Activated naive CD8-positive, alpha-beta T cell (primary cell): ENCODE data around the gene ACTR10.

ENCODE experiments used
- H3K27ac Mint-ChIP-seq: one replicate; pipeline ENCODE4 v1.8.0; 2021; ENCODE audit warnings: mixed read lengths
- H3K27me3 Mint-ChIP-seq: one replicate; pipeline ENCODE4 v1.8.0; 2021; ENCODE audit warnings: mixed read lengths
- H3K36me3 Mint-ChIP-seq: one replicate; pipeline ENCODE4 v1.8.0; 2021; ENCODE audit warnings: mixed read lengths
- H3K4me1 Mint-ChIP-seq: one replicate; pipeline ENCODE4 v1.8.0; 2021; ENCODE audit warnings: low read depth, mixed read lengths
- H3K4me3 Mint-ChIP-seq: one replicate; pipeline ENCODE4 v1.8.0; 2021; ENCODE audit warnings: mild to moderate bottlenecking, mixed read lengths
- H3K9me3 Mint-ChIP-seq: one replicate; pipeline ENCODE4 v1.8.0; 2021; ENCODE audit warnings: low read depth, mixed read lengths

ACTR10 gene

DNA sequence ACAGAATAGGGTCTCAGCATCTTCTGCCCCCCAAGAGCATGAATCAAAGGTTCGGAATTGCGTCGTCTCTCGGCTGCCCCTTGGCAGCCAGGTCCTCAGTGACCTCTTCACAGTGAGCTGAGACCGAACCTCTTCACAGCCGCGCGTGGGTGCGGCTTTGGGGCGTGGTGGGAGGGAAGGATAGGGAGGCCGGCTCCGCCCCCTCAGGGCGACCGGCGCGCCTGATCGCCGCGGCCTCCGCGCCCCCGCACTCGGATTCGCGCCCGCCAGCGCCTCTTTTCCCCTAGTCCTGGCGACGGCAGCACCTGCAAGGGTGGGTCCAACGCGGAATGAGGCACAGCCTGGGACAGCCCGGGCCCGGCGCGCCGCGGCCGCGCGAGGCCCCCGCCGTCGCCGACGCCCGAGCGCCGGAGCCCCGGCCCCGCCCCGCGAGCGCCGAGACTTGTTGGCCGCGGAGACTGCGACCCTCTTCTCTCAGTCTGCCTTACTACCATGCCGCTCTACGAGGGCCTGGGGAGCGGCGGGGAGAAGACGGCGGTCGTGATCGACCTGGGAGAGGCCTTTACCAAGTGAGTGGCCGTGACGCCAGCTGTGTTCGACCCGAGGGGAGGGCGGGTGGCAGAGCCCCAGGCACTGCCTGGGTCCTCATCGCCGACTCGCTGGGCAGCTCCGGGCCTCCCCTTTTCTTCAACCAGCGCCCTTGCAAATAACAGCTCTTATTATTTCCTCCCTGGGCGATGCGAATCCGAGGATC is at the start of gene ACTR10:
Gene ACTR10 (plus strand): TSS at position 424 of the 754 bp plus-strand sequence. CDS start 69 bp downstream, at position 493.
- no peaks in the 10 kb centered on the region for H3K36me3 Mint-ChIP-seq
- H3K27ac Mint-ChIP-seq, result peak within 1 kb of the TSS; percentile 93
- H3K4me1 Mint-ChIP-seq, result peaks cover 38% of the 10 kb centered on the region
- H3K27me3 Mint-ChIP-seq, result no peaks in the 10 kb centered on the region
- peak within 1 kb of the TSS; percentile 94 for H3K4me3 Mint-ChIP-seq
- H3K9me3 Mint-ChIP-seq, result no peaks in the 10 kb centered on the region

- H3K36me3 Mint-ChIP-seq, result no peaks in the 10 kb centered on the region
- peaks cover 45% of the 10 kb centered on the region for H3K27me3 Mint-ChIP-seq
- peak overlapping the region; percentile 83 for H3K4me3 Mint-ChIP-seq
- H3K27ac Mint-ChIP-seq, result no peak overlapping the region
- no peaks in the 10 kb centered on the region for H3K9me3 Mint-ChIP-seq
- H3K4me1 Mint-ChIP-seq, result peaks cover 15% of the 10 kb centered on the region
These were observed 49.6 kb upstream of the ACTR10 start for GRCh38 chr14:58150243-58150805.

DNA sequence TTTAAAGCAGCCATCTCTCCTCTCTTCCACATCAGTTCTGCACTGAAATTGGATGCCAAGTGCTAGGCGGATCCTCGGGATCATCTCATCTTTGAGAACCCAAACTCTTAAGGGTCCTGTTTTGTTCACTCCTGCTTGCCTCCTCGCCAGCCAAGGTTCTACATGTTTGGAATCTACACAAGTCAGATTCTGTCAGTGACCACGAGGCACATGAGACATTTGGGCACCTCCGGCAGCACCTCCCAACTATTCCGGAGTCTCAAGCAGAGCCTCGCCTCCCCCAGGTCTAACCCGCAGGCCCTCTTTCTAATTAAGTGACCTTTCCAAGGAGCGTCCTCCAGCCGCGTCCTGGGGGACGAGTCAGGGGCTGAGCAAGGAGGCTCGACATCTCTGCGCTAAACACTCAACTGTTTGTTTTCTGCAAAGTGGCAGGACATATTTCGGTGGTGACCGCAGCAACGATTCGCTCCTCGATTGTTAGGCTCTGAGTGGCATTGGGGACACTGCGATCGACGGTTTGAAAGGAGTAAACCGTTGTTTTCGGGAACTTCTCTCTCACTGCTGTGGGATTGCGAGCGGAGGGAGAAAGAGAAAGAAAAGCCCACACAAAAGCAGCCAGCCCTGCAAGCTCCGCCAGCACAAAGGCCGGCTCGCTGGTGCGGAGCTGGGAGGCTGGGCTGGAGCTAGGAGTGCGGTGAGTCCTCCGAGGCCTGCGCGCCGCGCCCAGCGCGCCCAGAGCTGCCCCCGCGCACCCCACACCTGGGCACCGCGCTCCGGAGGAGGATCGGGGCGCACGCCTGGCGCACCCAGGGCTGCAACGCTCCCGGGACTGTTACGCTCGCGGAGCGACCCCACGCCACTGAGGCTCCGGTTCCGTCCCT is 48.6 kb upstream of the ACTR10 start:
- no peak overlapping the region for H3K27ac Mint-ChIP-seq
- H3K36me3 Mint-ChIP-seq, result no peaks in the 10 kb centered on the region
- no peaks in the 10 kb centered on the region for H3K9me3 Mint-ChIP-seq
- peaks cover 15% of the 10 kb centered on the region for H3K4me1 Mint-ChIP-seq
- peaks cover 45% of the 10 kb centered on the region for H3K27me3 Mint-ChIP-seq
- H3K4me3 Mint-ChIP-seq, result peak overlapping the region; percentile 83

GRCh38 chr14:58152014-58152857 is 47.7 kb upstream of the ACTR10 start, which contains the start of gene ARMH4:
TSS of gene ARMH4 (minus strand) at chr14:58152213. CDS start at chr14:58139358, 12,855 bp downstream.
- Mint-ChIP-seq H3K27ac (no peak within 1 kb of the TSS), H3K4me1 (peaks cover 15% of the 10 kb centered on the region), H3K9me3 (no peaks in the 10 kb centered on the region), H3K4me3 (peak within 1 kb of the TSS; percentile 84), H3K27me3 (peaks cover 45% of the 10 kb centered on the region), H3K36me3 (no peaks in the 10 kb centered on the region)

DNA sequence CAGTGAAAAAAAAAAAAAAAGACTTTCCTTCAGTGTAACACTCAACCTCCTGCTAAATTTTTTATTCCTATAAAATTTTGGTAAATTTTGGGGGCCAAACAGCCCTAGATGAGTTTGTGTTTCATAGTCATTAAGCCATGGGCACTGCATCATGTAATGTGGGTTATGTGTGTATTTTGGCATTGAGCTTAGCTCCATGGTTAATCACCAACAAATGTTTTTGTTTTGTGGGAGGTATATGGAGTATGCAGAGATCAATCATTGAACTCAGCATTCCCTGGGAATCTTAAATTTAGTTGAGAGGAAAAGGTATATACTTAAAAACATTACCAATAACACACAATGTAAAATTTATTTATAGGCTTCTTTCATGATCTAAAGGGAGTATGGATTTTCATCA is 39.4 kb upstream of the ACTR10 start:
- H3K27me3 Mint-ChIP-seq, result peaks cover 5% of the 10 kb centered on the region
- no peaks in the 10 kb centered on the region for H3K4me1 Mint-ChIP-seq
- H3K36me3 Mint-ChIP-seq, result no peaks in the 10 kb centered on the region
- no peak overlapping the region for H3K27ac Mint-ChIP-seq
- H3K9me3 Mint-ChIP-seq, result peaks cover 3% of the 10 kb centered on the region
- no peak overlapping the region for H3K4me3 Mint-ChIP-seq

- peaks cover 6% of the 10 kb centered on the region for H3K27me3 Mint-ChIP-seq
- H3K4me1 Mint-ChIP-seq, result no peaks in the 10 kb centered on the region
- no peaks in the 10 kb centered on the region for H3K36me3 Mint-ChIP-seq
- H3K9me3 Mint-ChIP-seq, result peaks cover 2% of the 10 kb centered on the region
- H3K4me3 Mint-ChIP-seq, result no peak overlapping the region
- H3K27ac Mint-ChIP-seq, result no peak overlapping the region
These were observed 33.7 kb upstream of the ACTR10 start for GRCh38 chr14:58166005-58166983.

GRCh38 chr14:58167057-58167456 is 32.9 kb upstream of the ACTR10 start:
- no peak overlapping the region for H3K27ac Mint-ChIP-seq
- H3K4me1 Mint-ChIP-seq, result no peaks in the 10 kb centered on the region
- H3K27me3 Mint-ChIP-seq, result peaks cover 6% of the 10 kb centered on the region
- no peak overlapping the region for H3K4me3 Mint-ChIP-seq
- no peaks in the 10 kb centered on the region for H3K9me3 Mint-ChIP-seq
- no peaks in the 10 kb centered on the region for H3K36me3 Mint-ChIP-seq

DNA sequence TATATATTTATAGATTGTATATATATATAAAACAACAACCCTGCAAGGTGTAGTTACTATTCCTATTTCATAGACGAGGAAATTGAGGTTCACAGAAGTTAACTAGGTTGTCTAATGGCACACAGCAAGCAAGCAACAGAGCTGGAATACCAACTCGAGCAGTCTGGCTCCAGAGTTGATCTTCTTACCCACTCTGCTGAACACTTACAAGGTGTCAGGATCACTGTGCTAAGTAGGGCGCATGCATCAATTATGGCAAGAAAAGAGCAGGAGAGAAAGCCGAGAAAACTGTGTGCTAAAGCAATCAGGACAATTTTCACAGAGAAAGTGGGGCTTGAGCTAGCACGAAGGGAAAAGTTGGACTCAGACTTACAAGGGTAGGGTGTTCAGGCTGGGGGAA is 32.1 kb upstream of the ACTR10 start:
- no peak overlapping the region for H3K4me3 Mint-ChIP-seq
- peaks cover 6% of the 10 kb centered on the region for H3K27me3 Mint-ChIP-seq
- no peak overlapping the region for H3K27ac Mint-ChIP-seq
- no peaks in the 10 kb centered on the region for H3K36me3 Mint-ChIP-seq
- H3K9me3 Mint-ChIP-seq, result no peaks in the 10 kb centered on the region
- H3K4me1 Mint-ChIP-seq, result no peaks in the 10 kb centered on the region

DNA sequence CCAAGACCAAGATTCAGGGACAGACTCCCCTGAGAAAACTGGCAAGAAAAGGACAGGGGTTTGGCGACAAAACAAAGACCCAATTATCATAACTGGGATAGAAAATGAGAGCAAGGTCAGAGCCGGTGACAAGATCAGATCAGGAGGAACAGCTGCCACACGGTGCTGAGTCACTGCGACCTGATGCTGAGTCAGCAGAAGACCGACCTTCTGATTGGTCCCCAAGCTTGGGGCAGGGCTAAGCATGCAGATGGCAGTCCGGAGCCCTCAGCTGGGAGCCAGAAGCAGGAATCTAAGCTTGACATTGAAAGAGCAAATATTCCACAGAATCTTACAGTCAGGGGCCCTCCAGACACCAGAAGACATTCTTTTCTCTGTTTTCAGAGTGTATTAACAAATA is 28.9 kb upstream of the ACTR10 start:
- Mint-ChIP-seq H3K4me3 (no peak overlapping the region), H3K36me3 (no peaks in the 10 kb centered on the region), H3K27ac (no peak overlapping the region), H3K27me3 (peaks cover 12% of the 10 kb centered on the region), H3K9me3 (no peaks in the 10 kb centered on the region), H3K4me1 (no peaks in the 10 kb centered on the region)

DNA sequence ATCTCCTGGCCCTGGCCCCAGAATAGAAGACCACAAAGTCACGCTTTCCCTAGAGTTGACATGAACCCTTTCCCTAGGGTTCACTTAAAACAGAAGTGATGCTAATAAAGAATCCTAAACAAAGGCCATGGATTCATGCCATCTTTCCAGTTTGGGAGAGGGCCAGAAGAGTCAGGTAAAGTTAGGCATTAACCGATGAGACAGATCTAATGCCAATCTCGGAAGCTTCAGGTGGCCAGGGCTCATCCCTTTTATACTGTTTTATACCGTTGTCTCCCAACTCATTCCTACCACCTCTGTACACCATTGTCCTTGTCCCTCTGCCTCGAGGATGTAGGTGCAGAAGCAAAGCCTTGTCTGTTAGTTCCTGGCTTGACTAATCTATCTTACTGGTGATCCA is 22.8 kb upstream of the ACTR10 start:
- H3K9me3 Mint-ChIP-seq, result no peaks in the 10 kb centered on the region
- H3K4me3 Mint-ChIP-seq, result no peak overlapping the region
- H3K36me3 Mint-ChIP-seq, result no peaks in the 10 kb centered on the region
- peaks cover 6% of the 10 kb centered on the region for H3K27me3 Mint-ChIP-seq
- no peaks in the 10 kb centered on the region for H3K4me1 Mint-ChIP-seq
- H3K27ac Mint-ChIP-seq, result no peak overlapping the region

DNA sequence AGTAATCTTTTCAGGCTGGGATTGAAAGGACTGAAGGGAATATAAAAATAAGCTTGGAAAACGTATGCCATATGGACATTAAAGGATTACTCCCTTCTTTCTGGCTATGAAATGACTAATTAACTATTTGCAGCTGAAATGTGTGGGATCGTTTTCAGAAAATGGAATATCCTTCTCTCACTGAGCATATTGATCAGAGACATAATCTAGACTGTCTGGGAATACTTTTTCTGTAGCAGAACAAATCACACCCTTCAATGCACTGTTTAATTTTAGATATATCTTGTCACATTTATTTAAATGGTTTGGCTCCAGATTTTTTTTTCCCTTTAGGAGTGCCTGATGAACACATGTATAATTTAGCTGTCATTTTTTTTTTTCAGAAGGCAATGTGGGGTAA is 10.8 kb upstream of the ACTR10 start:
- Mint-ChIP-seq H3K4me1 (no peaks in the 10 kb centered on the region), H3K36me3 (no peaks in the 10 kb centered on the region), H3K27ac (no peak overlapping the region), H3K27me3 (peaks cover 2% of the 10 kb centered on the region), H3K9me3 (no peaks in the 10 kb centered on the region), H3K4me3 (no peak overlapping the region)

DNA sequence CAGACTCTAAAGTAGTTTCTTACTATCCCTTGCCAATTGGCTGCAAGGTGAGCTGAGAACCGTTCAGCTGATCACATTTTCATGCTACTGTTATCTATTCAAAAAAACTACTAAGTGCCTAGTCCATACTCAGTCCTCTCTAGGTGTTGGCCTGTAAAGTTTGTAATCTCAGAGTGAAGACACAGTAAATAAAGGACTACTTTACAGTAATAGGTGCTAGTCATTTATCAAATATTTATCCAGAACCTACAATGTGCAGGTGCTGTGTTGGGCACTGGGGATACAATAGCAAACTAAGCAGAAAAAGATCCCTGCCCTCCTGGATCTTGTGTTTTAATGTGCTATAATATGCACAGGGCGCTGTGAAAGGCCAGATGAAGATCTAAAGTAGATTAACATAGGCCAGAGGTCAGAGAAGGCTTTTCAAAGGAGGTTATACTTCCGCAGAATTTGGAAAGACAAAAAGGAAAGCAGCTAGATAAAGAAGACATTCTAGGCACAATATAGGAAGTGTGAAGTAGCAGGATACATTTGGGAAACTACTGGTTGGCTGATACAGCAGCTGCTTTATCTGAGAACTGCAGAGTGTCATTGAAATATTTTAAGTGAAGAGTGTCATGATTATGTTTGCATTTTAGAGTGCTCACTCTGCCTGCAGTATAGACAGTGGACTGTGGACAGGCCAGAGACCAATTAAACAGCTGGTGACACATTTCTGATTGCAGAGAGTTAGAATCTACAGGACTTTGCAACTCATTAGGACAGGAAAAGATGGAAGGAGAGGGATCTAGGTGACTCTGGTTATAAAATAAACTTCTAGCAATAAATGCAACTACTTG is 8.0 kb upstream of the ACTR10 start:
- Mint-ChIP-seq H3K27me3 (no peaks in the 10 kb centered on the region), H3K9me3 (no peaks in the 10 kb centered on the region), H3K4me1 (peaks cover 2% of the 10 kb centered on the region), H3K36me3 (no peaks in the 10 kb centered on the region), H3K4me3 (no peak overlapping the region), H3K27ac (no peak overlapping the region)

GRCh38 chr14:58193542-58193941 is 6.4 kb upstream of the ACTR10 start:
- Mint-ChIP-seq H3K27ac (no peak overlapping the region), H3K4me1 (peaks cover 7% of the 10 kb centered on the region), H3K27me3 (no peaks in the 10 kb centered on the region), H3K9me3 (no peaks in the 10 kb centered on the region), H3K36me3 (no peaks in the 10 kb centered on the region), H3K4me3 (no peak overlapping the region)
